NOMO-1 (cell line): Measurements from ENCODE around the gene NOP53.
"Not testable (repeated sequence)": the region's sequence is repeated elsewhere in the genome, so short reads cannot be mapped to it uniquely, and the experiment has no call there.

Source experiments
- DNase-seq, 2 experiments: peaks; one replicate each; lab custom pipeline; 2025; ENCODE audit not compliant: unreplicated experiment in 2 of 2; lab: John Stamatoyannopoulos, UW

NOP53 gene

DNA sequence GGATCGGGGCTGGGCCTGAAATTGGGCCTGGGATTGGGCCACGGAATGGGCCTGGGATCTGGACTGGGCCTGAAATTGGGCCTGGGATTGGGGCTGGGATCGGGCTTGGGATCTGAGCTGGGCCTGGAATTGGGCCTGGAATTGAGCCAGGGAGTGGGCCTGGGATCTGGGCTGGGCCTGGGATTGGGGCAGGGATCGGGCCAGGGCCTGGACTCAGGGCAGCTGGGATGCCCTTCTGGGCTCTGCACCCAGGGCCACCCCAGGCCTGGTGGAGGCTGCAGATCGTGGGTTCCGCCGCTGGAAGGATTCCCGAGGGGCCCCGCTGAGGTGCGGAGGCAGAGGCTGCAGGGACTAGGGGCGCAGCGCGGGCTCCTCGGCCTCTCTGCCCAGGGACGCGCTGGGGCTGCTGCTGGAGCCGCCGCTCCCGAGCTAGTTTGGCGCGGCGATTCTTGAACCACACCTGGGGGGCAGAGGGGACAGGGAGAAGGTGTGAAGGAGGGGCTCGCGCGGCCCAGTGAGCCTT is 57.2 kb downstream of the NOP53 start:
- no peak for DNase-seq

DNA sequence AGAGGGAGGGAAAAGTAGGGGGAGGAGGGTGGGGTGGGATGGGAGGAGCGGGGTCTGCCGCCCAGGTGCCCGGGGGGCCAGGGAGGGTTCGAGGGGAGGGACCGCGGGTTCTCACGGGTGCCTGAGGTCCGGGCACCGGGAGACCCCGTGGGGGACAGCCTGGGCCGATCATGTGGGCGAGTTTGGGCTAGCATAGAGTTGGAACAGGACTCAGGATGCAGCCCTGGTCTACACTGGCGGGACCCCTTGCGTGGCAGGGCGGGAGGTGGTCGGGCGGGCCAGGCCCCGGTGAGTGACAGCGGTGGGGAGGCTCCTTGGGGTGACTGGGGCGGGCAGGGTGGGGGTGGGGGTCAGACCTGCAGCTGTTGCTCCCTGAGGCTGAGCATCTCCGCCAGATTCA is 57.8 kb downstream of the NOP53 start:
- not testable (repeated sequence) for DNase-seq

DNA sequence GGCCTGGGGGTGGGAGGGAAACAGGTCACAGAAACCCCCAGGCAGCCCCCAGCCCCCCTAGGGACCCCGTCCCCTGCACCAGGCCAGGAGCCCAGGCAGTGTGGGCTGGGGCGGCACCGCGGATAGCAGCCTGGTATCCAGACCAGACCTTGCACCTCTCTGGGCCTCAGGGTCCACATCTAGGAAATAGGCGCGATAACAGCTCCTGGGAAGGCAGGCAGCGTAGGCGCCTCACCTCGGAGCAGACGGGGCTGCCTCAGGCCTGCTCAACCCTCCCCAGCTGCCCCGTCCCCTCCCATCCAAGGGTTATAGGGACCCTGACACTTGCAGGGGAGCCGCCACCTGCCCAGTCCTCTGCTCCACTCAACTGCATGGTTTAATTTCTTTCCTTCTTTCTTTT is 58.3 kb downstream of the NOP53 start:
- DNase-seq, result not testable (repeated sequence)

DNA sequence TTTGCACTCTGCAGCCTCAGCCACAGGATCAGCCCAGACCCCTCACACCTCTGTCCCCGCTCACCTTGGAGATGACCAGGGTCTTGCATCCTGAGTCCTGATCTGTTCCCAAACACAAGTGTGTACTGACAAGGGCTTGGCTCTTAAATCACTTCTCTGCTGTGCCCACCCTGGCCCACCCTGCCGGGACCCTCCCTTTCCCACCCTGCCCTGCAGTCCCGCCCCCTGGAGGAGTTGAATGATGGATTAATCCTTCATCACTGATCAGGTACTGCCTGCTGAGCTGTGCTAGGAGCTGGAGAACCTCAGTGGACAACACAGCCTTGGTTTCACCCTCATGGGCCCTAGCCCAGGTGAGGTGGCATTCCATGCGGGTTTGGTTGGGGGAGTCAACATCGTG is 59.1 kb downstream of the NOP53 start, which contains the start of gene TPRX1:
Gene TPRX1 (minus strand): TSS at position 101 of the 400 bp plus-strand sequence. CDS start 12 bp downstream, at position 89.
- not testable (repeated sequence) for DNase-seq

DNA sequence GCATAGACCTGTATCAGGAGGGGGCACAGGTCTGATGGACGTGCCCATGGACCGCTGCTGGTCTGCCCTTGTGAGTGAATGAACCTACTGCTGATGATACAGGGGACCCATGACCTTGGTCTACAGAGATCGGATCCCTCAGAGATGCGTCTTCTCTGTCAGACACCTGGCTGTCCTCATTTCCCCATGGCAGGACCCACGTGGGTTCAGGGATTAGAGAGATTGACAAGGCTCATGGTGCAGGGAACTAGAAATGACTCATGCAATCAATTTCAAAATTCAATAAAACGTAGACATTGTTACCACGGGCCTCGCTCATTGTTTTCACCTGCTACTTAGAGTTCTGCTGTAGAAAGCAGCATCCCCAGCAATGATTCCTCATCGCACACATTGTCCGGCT is 60.0 kb downstream of the NOP53 start:
- DNase-seq, result no peak

DNA sequence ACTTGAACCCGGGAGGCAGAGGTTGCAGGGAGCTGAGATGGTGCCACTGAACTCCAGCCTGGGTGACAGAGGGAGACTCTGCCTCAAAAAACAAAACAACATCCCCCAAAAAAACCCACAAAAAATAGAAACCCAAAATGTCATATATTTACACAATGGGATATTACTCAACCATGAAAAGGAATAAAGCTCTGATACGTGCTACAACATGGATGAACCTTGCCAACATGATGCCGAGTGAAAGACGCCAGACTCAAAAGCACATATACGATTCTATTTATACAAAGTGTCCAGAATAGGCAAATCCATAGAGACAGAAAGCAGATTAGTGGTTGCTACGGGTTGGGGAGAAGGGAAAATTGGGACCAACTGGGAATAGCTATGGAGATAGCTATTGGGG is 61.1 kb downstream of the NOP53 start:
- DNase-seq, result no peak
